GM21737 (cell line): Measurements from ENCODE around the gene NRIP3.

Experiments used
- ATAC-seq: cut with Tn5 transposase; IDR thresholded peaks from one replicate; pipeline ENCODE4 v1.9.1; 2021; ENCODE audit warnings: mild to moderate bottlenecking, moderate library complexity; ENCODE audit not compliant: unreplicated experiment

Gene NRIP3

DNA sequence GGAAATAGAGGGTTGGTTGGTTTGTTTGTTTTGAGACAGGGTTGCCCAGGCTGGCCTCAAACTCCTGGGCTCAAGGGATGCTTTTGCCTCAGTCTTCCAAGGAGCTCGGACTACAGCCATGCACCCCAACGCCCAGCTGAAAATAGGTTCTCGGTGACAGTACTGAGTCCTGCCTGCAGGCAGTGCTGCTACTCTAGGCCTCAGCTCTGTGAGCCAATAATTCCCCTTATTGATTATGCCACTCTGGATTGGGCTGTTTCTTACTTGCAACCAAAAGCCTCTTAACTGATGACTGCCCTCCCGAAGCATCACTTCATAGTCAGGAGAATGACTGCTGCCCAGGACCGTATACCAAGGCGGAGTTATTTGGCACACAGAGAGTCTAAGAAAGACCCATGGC is 69.9 kb downstream of the NRIP3 start:
- no peak for ATAC-seq

- no peak for ATAC-seq
Observed at GRCh38 chr11:8932564-8933180, 71.1 kb downstream of the NRIP3 start, which contains the start of gene C11orf16. C11orf16 (minus strand) TSS chr11:8932947; CDS start chr11:8932308, 639 bp downstream.
